GM21619 (cell line): ENCODE data around the gene WSB1.

Experiments used
- ATAC-seq: cut with Tn5 transposase; IDR thresholded peaks from one replicate; pipeline ENCODE4 v1.9.1; 2021; ENCODE audit not compliant: unreplicated experiment

The WSB1 gene

GRCh38 chr17:27336184-27336583 lies 42.3 kb downstream of the WSB1 start:
- ATAC-seq: no peak

GRCh38 chr17:27338536-27338985 lies 44.6 kb downstream of the WSB1 start:
- ATAC-seq: peak; percentile 42

GRCh38 chr17:27339198-27339835 lies 45.4 kb downstream of the WSB1 start:
- peak; percentile 50 for ATAC-seq

- no peak for ATAC-seq
These were observed 46.1 kb downstream of the WSB1 start for GRCh38 chr17:27339836-27340550.

- ATAC-seq: no peak
These were observed 46.7 kb downstream of the WSB1 start for GRCh38 chr17:27340575-27340974.

- no peak for ATAC-seq
These were observed 47.1 kb downstream of the WSB1 start for GRCh38 chr17:27341041-27341471.

GRCh38 chr17:27342059-27342458 lies 48.1 kb downstream of the WSB1 start:
- ATAC-seq: no peak

GRCh38 chr17:27343294-27343693 lies 49.4 kb downstream of the WSB1 start:
- no peak for ATAC-seq

GRCh38 chr17:27343977-27344607 lies 50.2 kb downstream of the WSB1 start:
- no peak for ATAC-seq

GRCh38 chr17:27345141-27345904 lies 51.4 kb downstream of the WSB1 start:
- no peak for ATAC-seq

GRCh38 chr17:27346228-27346899 lies 52.5 kb downstream of the WSB1 start:
- no peak for ATAC-seq

GRCh38 chr17:27348196-27348595 lies 54.3 kb downstream of the WSB1 start:
- no peak for ATAC-seq

GRCh38 chr17:27349540-27350021 lies 55.7 kb downstream of the WSB1 start:
- no peak for ATAC-seq

GRCh38 chr17:27351759-27352158 lies 57.8 kb downstream of the WSB1 start:
- no peak for ATAC-seq

GRCh38 chr17:27352448-27353032 lies 58.6 kb downstream of the WSB1 start:
- ATAC-seq: no peak

GRCh38 chr17:27353033-27353460 lies 59.1 kb downstream of the WSB1 start:
- no peak for ATAC-seq

- ATAC-seq: peak; percentile 86
These were observed 59.6 kb downstream of the WSB1 start for GRCh38 chr17:27353461-27354050.

- ATAC-seq: no peak
These were observed 60.2 kb downstream of the WSB1 start for GRCh38 chr17:27354051-27354490.

- no peak for ATAC-seq
These were observed 60.7 kb downstream of the WSB1 start for GRCh38 chr17:27354491-27355081.
